ENCODE data around the gene HOXA13.

GRCh38 chr7:27172315-27172774 lies 27.5 kb downstream of the HOXA13 start:
- TF ChIP-seq, protein P1, sequence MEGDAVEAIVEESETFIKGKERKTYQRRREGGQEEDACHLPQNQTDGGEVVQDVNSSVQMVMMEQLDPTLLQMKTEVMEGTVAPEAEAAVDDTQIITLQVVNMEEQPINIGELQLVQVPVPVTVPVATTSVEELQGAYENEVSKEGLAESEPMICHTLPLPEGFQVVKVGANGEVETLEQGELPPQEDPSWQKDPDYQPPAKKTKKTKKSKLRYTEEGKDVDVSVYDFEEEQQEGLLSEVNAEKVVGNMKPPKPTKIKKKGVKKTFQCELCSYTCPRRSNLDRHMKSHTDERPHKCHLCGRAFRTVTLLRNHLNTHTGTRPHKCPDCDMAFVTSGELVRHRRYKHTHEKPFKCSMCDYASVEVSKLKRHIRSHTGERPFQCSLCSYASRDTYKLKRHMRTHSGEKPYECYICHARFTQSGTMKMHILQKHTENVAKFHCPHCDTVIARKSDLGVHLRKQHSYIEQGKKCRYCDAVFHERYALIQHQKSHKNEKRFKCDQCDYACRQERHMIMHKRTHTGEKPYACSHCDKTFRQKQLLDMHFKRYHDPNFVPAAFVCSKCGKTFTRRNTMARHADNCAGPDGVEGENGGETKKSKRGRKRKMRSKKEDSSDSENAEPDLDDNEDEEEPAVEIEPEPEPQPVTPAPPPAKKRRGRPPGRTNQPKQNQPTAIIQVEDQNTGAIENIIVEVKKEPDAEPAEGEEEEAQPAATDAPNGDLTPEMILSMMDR (IDR thresholded peaks at IDR 0.05; ENCODE audit: low read length), result no peak
- TF ChIP-seq EZH2 (IDR thresholded peaks at IDR 0.05; ENCODE audit: borderline replicate concordance, low read length), result no peak

All from OCI-LY1 (cell line).